AG04450 (cell line): ENCODE results near the gene VCL. TPM values are rescaled to one million over a fixed set of nuclear protein-coding genes. Genes with fewer than 3 reads are reported as not detected.

Experiments
- CTCF ChIA-PET: fragments of 300-600, 350-600 bp; formaldehyde crosslinking; extraction: SDS; loops from one replicate; lab custom pipeline; 2022; ENCODE audit warnings: antibody characterized with exemption, inconsistent platforms; lab: Charles Lee
- POLR2A ChIA-PET: fragments of 350-600 bp; formaldehyde crosslinking; extraction: SDS; loops from one replicate; lab custom pipeline; 2021; ENCODE audit warnings: antibody characterized with exemption, inconsistent platforms; lab: Yijun Ruan, JAX
- DNase-seq: peaks from one replicate; pipeline ENCODE4 v3.0.0-alpha.2; 2011; ENCODE audit warnings: low read depth, low spot score
- H3K27ac ChIP-seq: one replicate; pipeline ENCODE4 v1.5.1; 2012; ENCODE audit warnings: low read depth, low read length, control low read depth
- H3K27me3 ChIP-seq: one replicate; pipeline ENCODE4 v1.6.0; 2012; ENCODE audit warnings: low read length; ENCODE audit not compliant: control insufficient read depth, insufficient read depth
- H3K4me3 ChIP-seq: 2 replicates; pipeline ENCODE4 v1.5.1; 2011; ENCODE audit warnings: mild to moderate bottlenecking, low read depth, low read length, control low read depth
- H3K9me3 ChIP-seq: 2 replicates; pipeline ENCODE4 v1.5.1; 2012; ENCODE audit warnings: low read length; ENCODE audit not compliant: control insufficient read depth, insufficient read depth
- CTCF ChIP-seq: IDR thresholded peaks from 2 replicates; pipeline ENCODE4 v1.5.1; 2011; ENCODE audit warnings: low read depth, low read length, control low read depth, inconsistent platforms
- polyA plus RNA-seq: library from polyadenylated mRNA; depleted of rRNA; stranded (reverse); fragments of >200 nt; gene quantifications from 2 replicates; pipeline ENCODE4 v1.2.3, GENCODE V29; 2011

VCL gene
- polyA plus RNA-seq, 1 experiment, result 313 TPM

DNA sequence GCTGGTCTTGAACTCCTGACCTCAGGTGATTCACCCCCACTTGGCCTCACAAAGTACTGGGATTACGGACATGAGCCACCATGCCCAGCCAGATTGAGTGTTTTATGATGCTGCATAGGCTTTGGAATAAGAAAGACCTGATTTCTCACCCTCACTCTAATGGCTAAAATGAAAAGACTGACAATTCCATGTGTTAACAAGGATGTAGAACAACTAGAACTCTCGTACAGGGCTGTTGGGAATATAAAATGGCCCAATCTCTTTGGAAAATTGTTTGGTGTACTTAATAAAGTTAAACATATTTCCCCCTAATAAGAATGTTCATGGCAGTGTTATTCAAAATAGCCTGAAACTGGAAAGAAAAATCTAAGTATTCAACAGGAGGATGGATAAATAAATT, 43.2 kb upstream of the VCL start:
- no peaks in the 10 kb centered on the region for H3K27me3 ChIP-seq
- DNase-seq, result no peak
- no peak overlapping the region for H3K4me3 ChIP-seq
- H3K9me3 ChIP-seq, result no peaks in the 10 kb centered on the region
- POLR2A ChIA-PET, result no interaction called here
- no peak for TF ChIP-seq CTCF
- CTCF ChIA-PET, result no interaction called here
- H3K27ac ChIP-seq, result no peak overlapping the region

DNA sequence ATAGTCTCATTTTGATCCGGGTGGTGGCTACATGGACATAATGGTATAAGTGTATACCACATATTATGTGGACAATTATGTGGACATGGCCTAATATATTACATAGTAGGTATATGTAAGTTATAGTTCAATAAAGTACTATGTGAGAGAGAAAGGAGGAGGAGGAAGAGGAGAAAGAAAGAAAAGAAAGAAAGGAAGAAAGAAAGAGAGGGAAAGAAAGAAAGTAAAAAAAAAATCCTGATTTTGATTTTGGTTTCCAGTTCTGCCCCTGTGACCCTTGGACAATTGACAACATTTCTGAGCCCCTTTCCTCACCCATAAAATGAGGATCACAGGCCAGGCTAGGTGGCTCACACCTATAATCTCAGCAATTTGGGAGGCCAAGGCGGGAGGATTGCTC, 42.2 kb upstream of the VCL start:
- no peak overlapping the region for H3K4me3 ChIP-seq
- POLR2A ChIA-PET, result no interaction called here
- H3K9me3 ChIP-seq, result no peaks in the 10 kb centered on the region
- H3K27me3 ChIP-seq, result no peaks in the 10 kb centered on the region
- no peak overlapping the region for H3K27ac ChIP-seq
- DNase-seq, result no peak
- CTCF ChIA-PET, result no interaction called here
- no peak for TF ChIP-seq CTCF

DNA sequence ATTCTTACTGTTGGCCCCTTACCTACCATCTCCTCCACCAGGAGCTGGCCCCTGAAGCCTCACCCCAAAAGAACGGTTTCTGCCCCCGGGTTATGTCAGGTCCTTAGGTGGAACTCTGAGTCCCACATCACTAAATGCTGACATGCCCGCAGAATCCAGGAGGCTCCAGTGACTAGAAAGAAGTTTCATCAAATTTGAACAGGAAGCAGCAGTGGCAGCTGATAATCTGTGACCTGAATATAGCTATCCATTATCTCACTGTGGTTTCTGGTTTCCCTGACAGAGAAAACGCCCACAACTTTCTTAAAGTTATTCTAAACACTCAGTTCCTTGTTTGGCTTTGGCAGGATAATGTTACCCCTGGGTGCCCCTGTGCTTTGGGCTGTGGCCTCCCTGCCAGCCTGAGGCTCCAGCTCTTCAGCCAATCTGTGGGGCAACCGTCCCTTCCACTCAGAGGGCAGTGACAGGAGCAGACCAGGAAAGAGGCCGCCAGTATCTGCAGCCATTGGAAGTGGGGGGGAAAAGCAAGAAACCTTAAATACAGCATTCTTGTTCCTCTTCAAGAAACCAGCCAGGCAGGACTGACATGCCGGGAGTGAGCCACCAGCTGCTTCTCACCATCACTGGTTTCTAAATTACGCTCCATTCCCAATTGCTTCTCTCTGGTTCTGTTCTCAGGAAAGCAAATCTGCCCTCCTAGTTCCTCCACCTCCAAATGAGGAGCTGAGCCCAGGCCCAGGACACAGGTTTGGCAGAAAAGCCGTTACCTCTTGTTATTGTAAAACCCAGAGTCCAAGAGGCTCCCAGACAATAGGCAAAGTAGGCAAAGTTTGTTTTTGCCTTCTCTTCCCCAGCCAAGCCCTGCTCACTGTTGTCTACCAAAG, 41.2 kb upstream of the VCL start:
- ChIA-PET POLR2A (interaction anchor here (0.6 to 1.5 kb wide), 5 partner anchors 10 to 73 kb away, joined by 3 to 12 read pairs (median 4); partner anchors contain the start of gene VCL), CTCF (interaction anchor here (0.5 to 1.5 kb wide), 12 partner anchors 9 to 125 kb away, joined by 3 to 7 read pairs (median 3); no protein-coding TSS in a partner anchor)
- no peaks in the 10 kb centered on the region for H3K27me3 ChIP-seq
- TF ChIP-seq CTCF, result no peak
- peak overlapping the region; percentile 54 for H3K27ac ChIP-seq
- no peak for DNase-seq
- no peaks in the 10 kb centered on the region for H3K9me3 ChIP-seq
- H3K4me3 ChIP-seq, result no peak overlapping the region

- no peak for TF ChIP-seq CTCF
- H3K9me3 ChIP-seq, result no peaks in the 10 kb centered on the region
- POLR2A ChIA-PET, result no interaction called here
- DNase-seq, result no peak
- CTCF ChIA-PET, result interaction anchor here (0.6 kb wide), 1 partner anchor 19 kb away, joined by 3 read pairs; no protein-coding TSS in a partner anchor
- no peak overlapping the region for H3K4me3 ChIP-seq
- no peaks in the 10 kb centered on the region for H3K27me3 ChIP-seq
- H3K27ac ChIP-seq, result no peak overlapping the region
Observed at GRCh38 chr10:73959484-73960243, 38.3 kb upstream of the VCL start.
